ENCODE results near the gene PAM16.

DNA sequence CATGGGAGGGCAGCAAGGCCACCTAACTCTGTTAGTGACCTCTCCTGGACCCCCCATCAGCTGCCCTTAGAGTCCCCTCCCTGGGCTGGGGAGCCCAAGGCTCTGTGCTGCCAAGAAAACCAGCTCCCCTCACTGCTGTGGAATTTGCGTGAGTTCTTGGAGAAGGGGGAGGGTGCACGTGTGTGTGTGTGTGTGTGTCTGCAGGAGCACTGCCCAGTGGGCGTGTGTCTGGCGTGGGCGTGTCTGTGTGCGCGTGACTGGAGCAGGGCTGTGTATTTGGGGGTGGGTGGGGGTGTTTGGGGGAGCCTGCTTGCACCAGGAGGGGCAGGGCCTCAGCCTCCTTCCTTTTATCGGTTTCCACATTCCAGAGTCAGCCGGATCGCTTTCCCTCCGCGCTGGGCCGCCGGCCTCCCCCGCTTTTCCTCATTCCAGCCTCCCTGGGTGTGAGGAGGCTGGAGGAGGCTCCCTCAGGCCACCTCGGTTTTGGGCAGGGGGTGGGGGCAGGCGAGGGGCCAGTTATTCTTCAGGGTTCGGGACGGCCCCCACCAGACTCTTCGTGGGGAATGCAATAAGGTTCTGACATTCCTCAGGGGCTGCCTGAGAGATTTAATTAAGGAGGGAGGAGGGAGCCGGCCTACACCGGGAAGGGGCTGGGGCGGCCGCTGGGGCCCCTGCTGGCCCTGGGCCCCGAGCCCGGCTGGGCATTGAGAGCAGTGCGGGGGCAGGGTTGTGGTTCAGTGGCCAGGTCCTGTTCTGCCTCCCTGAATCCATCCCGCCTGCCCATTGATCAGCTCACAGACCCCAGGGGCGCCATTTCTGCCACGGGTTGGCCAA lies 23.0 kb upstream of the PAM16 start:
- TF ChIP-seq, protein P1, sequence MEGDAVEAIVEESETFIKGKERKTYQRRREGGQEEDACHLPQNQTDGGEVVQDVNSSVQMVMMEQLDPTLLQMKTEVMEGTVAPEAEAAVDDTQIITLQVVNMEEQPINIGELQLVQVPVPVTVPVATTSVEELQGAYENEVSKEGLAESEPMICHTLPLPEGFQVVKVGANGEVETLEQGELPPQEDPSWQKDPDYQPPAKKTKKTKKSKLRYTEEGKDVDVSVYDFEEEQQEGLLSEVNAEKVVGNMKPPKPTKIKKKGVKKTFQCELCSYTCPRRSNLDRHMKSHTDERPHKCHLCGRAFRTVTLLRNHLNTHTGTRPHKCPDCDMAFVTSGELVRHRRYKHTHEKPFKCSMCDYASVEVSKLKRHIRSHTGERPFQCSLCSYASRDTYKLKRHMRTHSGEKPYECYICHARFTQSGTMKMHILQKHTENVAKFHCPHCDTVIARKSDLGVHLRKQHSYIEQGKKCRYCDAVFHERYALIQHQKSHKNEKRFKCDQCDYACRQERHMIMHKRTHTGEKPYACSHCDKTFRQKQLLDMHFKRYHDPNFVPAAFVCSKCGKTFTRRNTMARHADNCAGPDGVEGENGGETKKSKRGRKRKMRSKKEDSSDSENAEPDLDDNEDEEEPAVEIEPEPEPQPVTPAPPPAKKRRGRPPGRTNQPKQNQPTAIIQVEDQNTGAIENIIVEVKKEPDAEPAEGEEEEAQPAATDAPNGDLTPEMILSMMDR (IDR thresholded peaks at IDR 0.05): no peak
- TF ChIP-seq POLR2A (IDR thresholded peaks at IDR 0.05) (no peak), POLR2AphosphoS5 (IDR thresholded peaks at IDR 0.05) (peak; percentile 34 to 59 (median 37))
